Measurements from ENCODE around the gene FSTL5.

The FSTL5 gene

DNA sequence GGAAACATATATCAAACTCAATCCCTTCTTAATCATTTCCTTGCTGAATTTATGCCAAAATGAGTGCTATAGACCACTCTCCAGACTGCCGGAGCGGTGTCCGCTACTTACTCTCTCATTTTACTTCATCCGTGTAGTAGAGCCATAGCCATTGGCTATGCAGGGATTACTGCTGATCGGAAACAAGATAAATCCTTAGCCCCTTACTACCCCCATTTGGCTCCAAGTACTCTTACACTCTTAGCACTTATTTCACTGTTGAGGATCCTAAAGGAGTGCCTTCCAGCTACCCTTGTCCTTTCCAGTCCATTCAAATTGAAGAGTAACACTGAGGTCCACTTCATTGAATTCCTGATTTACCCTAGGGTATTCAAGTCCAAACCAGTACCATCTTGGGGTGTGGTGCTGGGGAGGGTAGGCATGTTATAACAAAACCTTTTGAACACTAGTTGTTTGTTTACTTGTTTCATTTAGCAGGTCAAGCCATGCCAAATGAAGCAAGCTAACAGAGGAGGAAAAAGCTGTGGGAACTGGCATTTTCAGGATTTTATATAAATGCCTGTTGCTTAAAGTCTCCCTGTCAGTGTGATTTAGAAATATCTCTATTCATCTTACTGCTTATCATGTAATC lies 715.1 kb downstream of the FSTL5 start:
- ATAC-seq (replicated peaks), result no peak
- Mint-ChIP-seq H3K27ac (no peak overlapping the region), H3K9me3 (no peaks in the 10 kb centered on the region), H3K4me3 (no peak overlapping the region), H3K4me1 (peaks cover 0 to 4% of the 10 kb centered on the region in 2 donors), H3K27me3 (no peaks in the 10 kb centered on the region), H3K36me3 (no peaks in the 10 kb centered on the region)
- no peak for DNase-seq

DNA sequence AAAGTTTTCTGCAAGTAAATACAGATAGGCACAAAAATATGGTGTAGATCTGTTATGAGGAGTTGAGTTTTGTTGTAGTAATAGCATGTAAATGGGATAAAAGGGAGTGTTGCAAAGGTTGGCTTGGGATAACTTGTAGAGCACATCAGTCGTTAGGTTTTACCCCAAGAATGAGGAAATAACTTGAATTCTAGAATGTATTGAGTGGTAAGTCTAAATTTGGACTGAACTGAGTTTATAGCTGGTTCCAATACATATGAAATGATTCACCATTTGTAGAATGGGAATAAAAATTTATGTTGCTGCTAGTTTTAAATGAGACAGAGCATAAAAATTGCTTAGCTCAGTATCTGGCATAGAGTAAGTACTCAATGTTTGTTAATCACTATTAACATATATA lies 719.2 kb downstream of the FSTL5 start:
- Mint-ChIP-seq H3K4me3 (no peak overlapping the region), H3K27ac (no peak overlapping the region), H3K4me1 (peaks cover 0 to 4% of the 10 kb centered on the region in 2 donors), H3K36me3 (no peaks in the 10 kb centered on the region), H3K27me3 (no peaks in the 10 kb centered on the region), H3K9me3 (no peaks in the 10 kb centered on the region)
- ATAC-seq (replicated peaks) (no peak), DNase-seq (no peak)

DNA sequence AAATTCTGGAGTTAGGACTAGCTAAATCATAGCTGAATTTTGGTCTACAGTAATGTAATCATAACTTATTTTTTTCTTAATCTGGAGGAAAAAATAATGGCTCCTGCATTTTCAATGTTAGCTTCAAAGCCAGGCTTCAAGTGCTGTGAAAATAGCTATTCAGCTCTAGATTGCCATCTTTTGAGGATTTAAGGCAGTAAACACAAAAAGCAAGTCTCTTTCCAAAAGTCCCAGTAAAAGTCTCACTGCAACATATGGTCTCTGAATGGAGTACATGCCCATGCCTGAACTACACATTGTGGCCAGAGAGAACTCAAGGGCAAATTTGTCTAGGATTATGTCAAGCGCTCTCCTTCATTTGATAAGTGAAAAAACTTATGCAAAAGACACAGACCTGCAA lies 720.9 kb downstream of the FSTL5 start:
- ATAC-seq (replicated peaks) (no peak), DNase-seq (no peak)
- H3K36me3 Mint-ChIP-seq, result no peaks in the 10 kb centered on the region
- H3K4me1 Mint-ChIP-seq, result no peaks in the 10 kb centered on the region
- no peak overlapping the region for H3K4me3 Mint-ChIP-seq
- no peaks in the 10 kb centered on the region for H3K27me3 Mint-ChIP-seq
- H3K9me3 Mint-ChIP-seq, result no peaks in the 10 kb centered on the region
- no peak overlapping the region for H3K27ac Mint-ChIP-seq

DNA sequence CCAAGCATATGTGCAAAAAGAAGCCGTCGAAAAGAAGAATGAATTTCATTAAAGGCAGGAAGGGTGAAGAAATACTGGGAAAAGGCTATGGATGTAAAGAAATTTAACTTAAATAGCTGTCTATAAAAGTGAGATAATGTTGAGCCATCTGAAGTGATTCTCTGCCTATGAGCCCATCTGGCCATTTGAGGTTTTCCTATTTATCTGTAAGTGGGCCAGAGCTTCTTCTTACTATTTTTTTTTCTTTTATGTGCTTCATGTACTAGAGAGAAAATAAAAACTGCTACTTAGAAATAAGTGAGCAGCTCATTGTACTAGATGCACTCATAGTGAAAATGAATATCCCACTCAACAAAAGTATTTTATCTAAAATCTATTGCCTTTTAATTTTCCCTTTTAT lies 725.7 kb downstream of the FSTL5 start:
- H3K27me3 Mint-ChIP-seq, result no peaks in the 10 kb centered on the region
- ATAC-seq (replicated peaks) (no peak), DNase-seq (no peak)
- H3K4me3 Mint-ChIP-seq, result no peak overlapping the region
- H3K36me3 Mint-ChIP-seq, result no peaks in the 10 kb centered on the region
- H3K4me1 Mint-ChIP-seq, result no peaks in the 10 kb centered on the region
- peaks cover 5% of the 10 kb centered on the region in 2 donors for H3K9me3 Mint-ChIP-seq
- H3K27ac Mint-ChIP-seq, result no peak overlapping the region

DNA sequence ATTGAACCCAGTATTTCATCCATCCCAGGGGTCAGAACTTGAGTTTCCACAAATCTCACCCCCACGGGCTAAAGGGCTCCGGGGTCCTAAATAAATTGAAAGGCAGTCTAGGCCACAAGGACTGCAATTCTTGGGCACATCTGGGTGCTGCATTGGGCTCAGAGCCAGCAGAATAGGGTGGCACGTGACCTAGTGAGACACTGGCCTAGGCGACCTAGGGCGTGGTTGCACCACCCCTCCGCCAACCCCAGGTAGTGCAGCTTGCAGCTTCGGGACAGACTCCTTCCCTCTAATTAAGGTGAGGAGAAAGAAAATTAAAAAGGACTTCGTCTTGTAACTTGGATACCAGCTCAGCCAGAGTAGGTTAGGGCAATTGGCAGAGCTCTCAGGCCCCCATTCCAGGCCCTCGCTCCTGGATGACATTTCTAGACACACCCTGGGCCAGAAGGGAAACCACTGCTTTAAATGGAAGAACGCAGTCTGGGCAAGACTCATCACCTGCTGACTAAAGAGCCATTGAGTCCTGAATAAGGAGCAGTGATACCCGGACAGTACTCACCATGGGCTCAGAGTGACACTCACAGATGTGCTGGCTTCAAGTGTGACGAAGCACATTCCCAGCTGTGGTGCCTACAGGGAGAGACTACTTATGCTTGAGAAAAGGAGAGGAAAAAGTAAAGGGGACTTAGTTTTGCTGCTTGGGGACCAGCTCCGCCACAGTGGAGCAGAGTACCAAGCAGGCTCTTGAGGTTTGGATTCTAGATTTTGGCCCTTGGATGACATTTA lies 735.4 kb downstream of the FSTL5 start:
- DNase-seq (no peak), ATAC-seq (replicated peaks) (no peak)
- H3K27ac Mint-ChIP-seq, result no peak overlapping the region
- no peaks in the 10 kb centered on the region for H3K4me1 Mint-ChIP-seq
- no peak overlapping the region for H3K4me3 Mint-ChIP-seq
- H3K36me3 Mint-ChIP-seq, result no peaks in the 10 kb centered on the region
- no peaks in the 10 kb centered on the region for H3K27me3 Mint-ChIP-seq
- H3K9me3 Mint-ChIP-seq, result peaks cover 2 to 5% of the 10 kb centered on the region in 2 donors

DNA sequence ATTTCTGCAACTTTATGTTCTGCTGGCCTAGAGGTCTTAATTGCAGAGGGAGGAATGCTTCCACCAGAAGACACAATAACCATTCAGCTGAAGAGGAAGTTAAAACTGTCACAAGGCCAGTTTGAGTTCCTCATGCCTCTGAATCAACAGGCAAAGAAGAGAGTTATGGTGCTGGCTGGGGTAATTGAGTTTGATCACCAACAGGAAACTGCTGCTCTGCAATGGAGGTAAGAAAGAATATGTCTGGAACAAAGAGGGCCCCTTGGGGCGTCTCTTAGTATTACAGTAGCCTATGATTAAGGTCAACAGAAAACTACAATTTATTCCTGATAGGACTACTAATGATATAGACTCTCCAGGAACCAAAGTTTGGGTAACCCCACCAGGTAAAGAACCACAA lies 744.0 kb downstream of the FSTL5 start:
- Mint-ChIP-seq H3K4me3 (no peak overlapping the region), H3K27ac (no peak overlapping the region), H3K36me3 (no peaks in the 10 kb centered on the region), H3K4me1 (no peaks in the 10 kb centered on the region), H3K9me3 (no peaks in the 10 kb centered on the region), H3K27me3 (no peaks in the 10 kb centered on the region)
- DNase-seq (no peak), ATAC-seq (replicated peaks) (no peak)

DNA sequence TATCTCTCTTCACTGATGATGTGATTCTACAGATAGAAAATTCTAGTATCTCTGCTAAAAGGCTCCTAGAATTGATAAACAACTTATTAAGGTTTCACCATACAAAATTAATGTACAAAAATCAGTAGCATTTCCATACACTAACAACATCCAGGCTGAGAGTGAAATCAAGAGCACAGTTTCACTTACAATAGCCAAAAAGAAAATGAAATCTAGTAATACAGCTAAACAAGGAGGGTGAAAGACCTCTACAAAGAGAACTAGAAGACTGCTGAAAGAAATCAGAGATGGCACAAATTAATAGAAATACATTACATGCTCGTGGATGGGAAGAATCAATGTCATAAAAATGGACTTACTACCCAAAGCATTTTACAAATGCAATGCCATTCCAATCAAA lies 751.9 kb downstream of the FSTL5 start:
- H3K36me3 Mint-ChIP-seq, result no peaks in the 10 kb centered on the region
- no peak overlapping the region for H3K27ac Mint-ChIP-seq
- DNase-seq (no peak), ATAC-seq (replicated peaks) (no peak)
- H3K4me1 Mint-ChIP-seq, result no peaks in the 10 kb centered on the region
- H3K27me3 Mint-ChIP-seq, result no peaks in the 10 kb centered on the region
- H3K9me3 Mint-ChIP-seq, result peaks cover 7 to 11% of the 10 kb centered on the region in 2 donors
- no peak overlapping the region for H3K4me3 Mint-ChIP-seq

DNA sequence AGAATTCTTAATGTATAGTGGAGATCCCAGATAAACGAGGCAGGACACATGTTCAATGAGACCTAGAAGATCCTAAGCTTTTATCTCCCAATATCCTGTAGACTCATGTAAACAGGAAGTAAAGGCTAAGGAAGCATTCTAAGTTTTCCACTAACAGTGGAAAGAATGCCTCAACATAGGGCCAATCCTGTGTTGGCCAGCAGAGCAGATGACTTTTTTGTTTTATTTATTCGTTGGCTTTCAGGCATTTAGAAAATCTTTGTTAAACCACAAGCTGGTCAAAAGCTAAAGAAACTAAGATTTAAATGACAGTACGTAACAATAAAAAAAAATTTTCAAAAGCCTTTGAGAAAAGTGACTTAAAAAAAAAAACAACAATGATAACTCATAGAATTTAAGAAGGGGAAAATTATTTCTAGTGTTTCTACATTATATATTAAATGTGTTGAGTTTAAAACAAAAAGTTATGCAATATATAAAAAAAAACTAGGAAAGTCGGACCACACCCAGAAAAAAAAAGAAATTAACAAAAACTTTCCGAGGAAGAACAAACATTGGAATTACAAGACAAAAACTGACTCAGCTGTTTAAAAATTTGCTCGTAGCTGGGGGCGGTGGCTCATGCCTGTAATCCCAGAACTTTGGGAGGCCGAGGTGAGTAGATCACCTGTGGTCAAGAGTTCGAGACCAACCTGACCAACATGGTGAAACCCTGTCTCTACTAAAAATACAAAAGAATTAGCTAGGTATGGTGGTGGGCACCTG lies 759.3 kb downstream of the FSTL5 start:
- Mint-ChIP-seq H3K4me1 (no peaks in the 10 kb centered on the region), H3K9me3 (peaks cover 5 to 7% of the 10 kb centered on the region in 2 donors), H3K27me3 (no peaks in the 10 kb centered on the region), H3K36me3 (no peaks in the 10 kb centered on the region), H3K27ac (no peak overlapping the region), H3K4me3 (no peak overlapping the region)
- no peak for DNase-seq
- no peak for ATAC-seq (replicated peaks)

DNA sequence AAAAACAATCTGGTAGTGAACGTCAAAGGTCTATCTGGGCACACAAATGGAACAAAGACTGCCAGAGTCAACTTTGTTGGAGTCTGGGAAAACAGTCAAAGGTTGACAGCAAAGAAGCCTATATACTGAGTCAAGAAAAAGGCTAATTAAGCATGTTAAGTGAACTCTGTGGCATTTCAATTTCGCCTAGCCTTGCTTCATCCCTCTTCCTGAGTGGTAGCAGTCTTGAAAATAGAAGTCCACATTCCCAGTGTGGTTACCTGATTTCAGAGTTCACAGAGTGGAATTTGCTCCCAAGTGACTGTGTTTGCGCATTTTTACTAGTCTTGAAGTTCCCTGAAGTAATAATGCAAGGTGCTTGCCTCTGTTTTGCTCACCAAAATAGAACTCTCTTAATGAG lies 760.0 kb downstream of the FSTL5 start:
- H3K27ac Mint-ChIP-seq, result no peak overlapping the region
- peaks cover 5 to 7% of the 10 kb centered on the region in 2 donors for H3K9me3 Mint-ChIP-seq
- H3K27me3 Mint-ChIP-seq, result no peaks in the 10 kb centered on the region
- DNase-seq, result no peak
- H3K4me1 Mint-ChIP-seq, result no peaks in the 10 kb centered on the region
- ATAC-seq (replicated peaks), result no peak
- H3K4me3 Mint-ChIP-seq, result no peak overlapping the region
- no peaks in the 10 kb centered on the region for H3K36me3 Mint-ChIP-seq

DNA sequence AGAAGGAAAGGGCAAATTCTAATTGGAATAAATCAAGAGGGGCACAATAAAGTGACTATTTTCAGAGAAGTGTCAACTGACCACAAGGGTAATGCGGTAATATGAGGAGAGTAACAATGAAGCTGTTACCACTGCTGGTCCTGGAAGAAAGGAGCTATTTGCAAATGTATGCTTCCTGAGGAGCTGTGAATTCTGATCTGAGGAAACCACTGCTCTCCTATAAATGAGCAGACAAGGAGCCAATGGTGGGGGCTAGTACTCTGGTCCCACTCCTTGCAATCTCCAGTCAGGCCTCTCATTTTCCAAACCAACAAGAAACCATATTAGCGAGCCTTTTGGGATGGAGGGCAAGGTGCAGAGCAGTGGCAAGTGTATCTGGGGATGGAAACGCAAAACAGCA lies 770.2 kb downstream of the FSTL5 start:
- Mint-ChIP-seq H3K9me3 (no peaks in the 10 kb centered on the region), H3K27me3 (no peaks in the 10 kb centered on the region), H3K4me3 (no peak overlapping the region), H3K27ac (no peak overlapping the region), H3K36me3 (no peaks in the 10 kb centered on the region), H3K4me1 (no peaks in the 10 kb centered on the region)
- DNase-seq, result no peak
- ATAC-seq (replicated peaks), result no peak

DNA sequence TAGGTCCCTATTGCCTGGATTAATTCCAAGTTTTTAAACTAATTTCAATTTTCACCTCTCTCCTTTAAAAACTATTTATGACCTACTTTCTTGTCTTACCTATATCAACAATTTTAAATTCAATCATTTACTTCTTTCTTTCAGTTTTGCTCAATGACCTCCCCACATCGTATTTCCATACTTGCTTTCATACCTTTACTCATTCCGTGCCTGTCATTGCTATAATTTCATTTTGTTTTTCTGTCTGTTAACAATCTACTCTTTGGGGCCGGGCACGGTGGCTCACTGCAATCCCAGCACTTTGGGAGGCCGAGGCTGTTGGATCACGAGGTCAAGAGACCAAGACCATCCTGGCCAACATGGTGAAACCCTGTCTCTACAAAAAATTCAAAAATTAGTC lies 781.1 kb downstream of the FSTL5 start:
- H3K36me3 Mint-ChIP-seq, result no peaks in the 10 kb centered on the region
- no peak for DNase-seq
- peaks cover 0 to 1% of the 10 kb centered on the region in 2 donors for H3K9me3 Mint-ChIP-seq
- no peak for ATAC-seq (replicated peaks)
- no peaks in the 10 kb centered on the region for H3K27me3 Mint-ChIP-seq
- H3K4me3 Mint-ChIP-seq, result no peak overlapping the region
- H3K4me1 Mint-ChIP-seq, result no peaks in the 10 kb centered on the region
- H3K27ac Mint-ChIP-seq, result no peak overlapping the region

DNA sequence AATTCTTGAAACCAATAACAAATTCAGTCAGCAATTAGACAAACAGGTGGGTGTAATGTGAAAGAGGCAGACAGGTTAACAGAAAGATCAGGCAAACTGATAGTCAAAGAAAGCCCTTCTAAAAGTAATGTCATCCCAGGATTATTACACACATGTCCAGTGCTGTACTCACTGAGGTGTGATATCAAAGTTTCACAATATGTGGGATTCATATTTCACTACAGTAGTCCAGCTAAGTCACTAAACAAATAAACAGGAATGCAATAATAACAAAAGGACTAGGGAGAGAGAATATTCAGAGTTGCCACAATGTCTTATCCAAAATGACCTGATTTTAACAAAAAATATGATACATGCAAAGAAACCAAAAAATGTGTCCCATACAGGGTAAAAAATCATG lies 787.5 kb downstream of the FSTL5 start:
- Mint-ChIP-seq H3K36me3 (no peaks in the 10 kb centered on the region), H3K27me3 (no peaks in the 10 kb centered on the region), H3K27ac (no peak overlapping the region), H3K4me1 (no peaks in the 10 kb centered on the region), H3K4me3 (no peak overlapping the region), H3K9me3 (peaks cover 6 to 8% of the 10 kb centered on the region in 2 donors)
- DNase-seq (no peak), ATAC-seq (replicated peaks) (no peak)

DNA sequence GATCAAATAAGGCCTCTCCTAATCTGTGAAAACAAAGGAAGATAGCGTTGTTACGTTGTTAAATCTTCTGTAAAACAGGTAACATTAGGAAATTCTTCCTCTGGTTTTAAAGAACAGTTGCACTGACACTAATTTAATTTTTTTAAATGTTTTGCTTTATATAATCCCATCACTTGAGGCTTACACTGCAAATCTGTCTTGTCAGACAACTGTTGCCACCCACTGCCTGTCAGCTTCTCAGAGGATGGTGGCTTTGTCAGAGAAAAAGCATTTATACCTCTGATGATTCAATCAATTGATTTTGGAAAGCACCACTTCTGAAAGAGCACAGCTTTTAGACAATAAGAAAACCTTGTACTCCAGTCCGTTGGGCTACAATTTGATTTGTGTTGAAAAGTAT lies 799.1 kb downstream of the FSTL5 start:
- Mint-ChIP-seq H3K4me3 (no peak overlapping the region), H3K4me1 (no peaks in the 10 kb centered on the region), H3K36me3 (no peaks in the 10 kb centered on the region), H3K9me3 (peaks cover 0 to 5% of the 10 kb centered on the region in 2 donors), H3K27me3 (no peaks in the 10 kb centered on the region), H3K27ac (no peak overlapping the region)
- DNase-seq, result no peak
- no peak for ATAC-seq (replicated peaks)

DNA sequence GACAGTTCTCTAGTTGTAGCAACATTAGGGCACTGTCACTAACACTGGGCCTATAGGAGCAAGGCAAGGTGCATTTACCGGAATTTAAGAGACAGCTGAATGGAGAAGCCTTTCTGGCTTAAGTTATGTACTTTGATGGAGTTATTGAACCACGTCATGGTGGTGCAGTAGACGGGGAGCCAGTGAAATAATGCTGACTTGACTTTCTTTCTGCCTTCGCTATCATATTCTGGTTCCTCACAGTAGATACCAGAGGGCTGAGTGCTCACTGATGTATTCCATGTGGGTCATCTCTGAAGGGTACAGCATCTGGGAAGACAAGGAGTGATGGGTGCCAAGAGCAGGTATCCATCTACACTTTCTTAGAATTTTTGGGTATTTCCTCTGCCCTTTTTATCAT lies 802.8 kb downstream of the FSTL5 start:
- H3K27me3 Mint-ChIP-seq, result no peaks in the 10 kb centered on the region
- H3K4me3 Mint-ChIP-seq, result no peak overlapping the region
- peaks cover 1 to 5% of the 10 kb centered on the region in 2 donors for H3K9me3 Mint-ChIP-seq
- no peaks in the 10 kb centered on the region for H3K36me3 Mint-ChIP-seq
- ATAC-seq (replicated peaks) (no peak), DNase-seq (no peak)
- no peaks in the 10 kb centered on the region for H3K4me1 Mint-ChIP-seq
- no peak overlapping the region for H3K27ac Mint-ChIP-seq

DNA sequence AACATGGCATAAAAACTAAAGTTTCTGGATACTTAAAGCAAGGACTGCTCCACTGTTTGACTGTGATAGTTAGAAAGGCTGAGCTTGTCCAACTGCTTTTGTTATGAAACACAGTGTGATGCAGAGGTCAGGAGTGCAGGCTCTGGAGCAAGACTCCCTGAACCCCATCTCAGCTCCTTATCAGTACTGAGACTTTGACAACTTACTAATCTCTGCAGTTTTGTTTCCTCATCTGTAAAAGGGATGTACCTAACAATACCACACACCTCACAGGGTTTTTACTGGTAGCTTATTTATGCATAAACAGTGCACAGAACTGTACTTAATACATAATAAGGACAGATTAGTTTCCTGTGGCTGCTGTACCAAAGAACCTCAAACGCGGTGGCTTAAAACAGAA lies 804.3 kb downstream of the FSTL5 start:
- Mint-ChIP-seq H3K4me1 (no peaks in the 10 kb centered on the region), H3K9me3 (peaks cover 1 to 5% of the 10 kb centered on the region in 2 donors), H3K27ac (no peak overlapping the region), H3K27me3 (no peaks in the 10 kb centered on the region), H3K36me3 (no peaks in the 10 kb centered on the region), H3K4me3 (no peak overlapping the region)
- ATAC-seq (replicated peaks) (peak in 1 of 2 donors; percentile 29), DNase-seq (no peak)
